ENCODE results near the gene NAALADL2. TPM values are rescaled to one million over a fixed set of nuclear protein-coding genes. Genes with fewer than 3 reads are reported as not detected.

Gene NAALADL2
- total RNA-seq, 1 experiment from 2014 or later, result 1.6 TPM

DNA sequence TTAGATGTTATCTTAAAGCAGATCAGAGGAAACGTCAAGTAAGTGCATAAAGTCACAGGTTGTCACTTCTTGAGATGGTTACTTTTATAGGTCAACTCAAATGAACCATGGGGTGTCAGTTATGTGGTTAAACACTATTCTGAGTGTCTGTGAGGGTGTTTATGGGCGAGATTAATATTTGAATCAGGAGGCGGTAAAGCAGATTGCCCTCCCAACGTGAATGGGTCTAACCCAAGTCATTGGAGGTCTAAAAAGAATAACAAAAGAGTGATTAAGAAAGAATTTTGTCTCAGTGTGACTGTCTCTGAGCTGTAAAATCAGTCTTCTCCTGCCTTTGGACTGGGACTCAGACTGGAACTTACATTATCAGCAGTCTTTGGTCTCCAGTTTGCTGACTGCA lies 977.5 kb downstream of the NAALADL2 start:
- Histone ChIP-seq H2BK15ac (ENCODE audit: low read depth, low read length) (no peak overlapping the region), H3K27me3 (ENCODE audit: insufficient read depth, low read length) (no peaks in the 10 kb centered on the region), H2AK5ac (ENCODE audit: insufficient read length, low read length) (no peak overlapping the region), H3K79me2 (ENCODE audit: insufficient read depth, low read length) (no peaks in the 10 kb centered on the region), H2BK12ac (ENCODE audit: insufficient read length, low read depth, low read length) (no peak overlapping the region), H3K4me1 (ENCODE audit: insufficient read depth, low read length) (peaks cover 3% of the 10 kb centered on the region), H3K4ac (ENCODE audit: low read depth, low read length) (no peak overlapping the region), H2AFZ (ENCODE audit: low read length) (no peak overlapping the region), H3T11ph (ENCODE audit: low read length) (no peak overlapping the region), H3K9me3 (ENCODE audit: control insufficient read depth, low read depth, low read length) (no peaks in the 10 kb centered on the region), H4K5ac (ENCODE audit: insufficient read length, low read depth, low read length) (no peak overlapping the region), H3K56ac (ENCODE audit: insufficient read length, low read depth, low read length) (no peak overlapping the region), H3K79me1 (ENCODE audit: insufficient read depth, low read depth, low read length, poor library complexity, severe bottlenecking) (no peaks in the 10 kb centered on the region), H3K18ac (ENCODE audit: insufficient read length, low read depth, low read length) (no peak overlapping the region), H3K27ac (ENCODE audit: insufficient read length, low read depth, low read length) (peak overlapping the region; percentile 71), H3K14ac (ENCODE audit: insufficient read depth, low read length) (no peak overlapping the region), H3K23me2 (ENCODE audit: insufficient read length, low read depth, low read length, poor library complexity, severe bottlenecking) (no peaks in the 10 kb centered on the region), H2BK120ac (ENCODE audit: low read depth, low read length, poor library complexity, severe bottlenecking) (no peak overlapping the region), H2BK20ac (ENCODE audit: low read depth, low read length, poor library complexity, severe bottlenecking) (no peak overlapping the region), H3K9ac (ENCODE audit: extremely low read depth, insufficient read length, low read length) (no peak overlapping the region), H4K20me1 (ENCODE audit: control insufficient read depth, insufficient read depth, insufficient read length) (no peaks in the 10 kb centered on the region), H4K8ac (replicated peaks; ENCODE audit: insufficient read length, low read depth, low read length) (no peak overlapping the region), H3K4me2 (ENCODE audit: insufficient read depth, insufficient read length, low read length) (no peak overlapping the region), H2BK5ac (ENCODE audit: insufficient read length, low read length) (no peak overlapping the region), H4K91ac (ENCODE audit: insufficient read length, low read depth, low read length) (no peak overlapping the region), H3K23ac (ENCODE audit: insufficient read length, low read depth, low read length) (no peak overlapping the region)
- H3K4me1 Mint-ChIP-seq, result peaks cover 0 to 5% of the 10 kb centered on the region in 2 experiments
- H3K9me3 Mint-ChIP-seq, result no peaks in the 10 kb centered on the region
- TF ChIP-seq CTCF (conservative IDR thresholded peaks at IDR 0.05), result no peak
- no peak for DNase-seq
- H3K27ac Mint-ChIP-seq, result peak overlapping the region; percentile 1 to 21 (median 9); a peak in 4 of 7 replicates
- H3K27me3 Mint-ChIP-seq (ENCODE audit: low read depth), result no peaks in the 10 kb centered on the region
- WGBS (ENCODE audit: extremely low coverage, insufficient read length, low lambda C conversion rate), result no CpG with 5 or more reads among the region's 4 CpGs
- H3K36me3 Mint-ChIP-seq (ENCODE audit: insufficient read depth in 1 of 3, low read depth in 3 of 3), result no peaks in the 10 kb centered on the region
- H3K4me3 Mint-ChIP-seq, result no peak overlapping the region; a peak in 1 of 5 replicates

Data from H9 (cell line).